SK-N-DZ (cell line): ENCODE results near the gene ZNF777.
A peak's percentile ranks its signal among the peaks of the same experiment; 100 is the strongest.
"Not testable (repeated sequence)": the region's sequence is repeated elsewhere in the genome, so short reads cannot be mapped to it uniquely, and the experiment has no call there.

Experiments used
- DNase-seq: peaks from one replicate; pipeline ENCODE4 v3.0.0-alpha.2; 2015; ENCODE audit warnings: low spot score

The ZNF777 gene

GRCh38 chr7:149455175-149455950, 5.5 kb downstream of the ZNF777 start:
- DNase-seq, result no peak

GRCh38 chr7:149454750-149455149, 6.1 kb downstream of the ZNF777 start:
- DNase-seq, result no peak

- DNase-seq, result no peak
These were observed 6.9 kb downstream of the ZNF777 start for GRCh38 chr7:149454006-149454405.

- no peak for DNase-seq
These were observed 10.0 kb downstream of the ZNF777 start for GRCh38 chr7:149450821-149451220.

GRCh38 chr7:149449897-149450296, 11.0 kb downstream of the ZNF777 start:
- no peak for DNase-seq

- DNase-seq, result no peak
These were observed 11.9 kb downstream of the ZNF777 start for GRCh38 chr7:149448961-149449360.

GRCh38 chr7:149446026-149446425, 14.8 kb downstream of the ZNF777 start:
- DNase-seq, result not testable (repeated sequence)

- no peak for DNase-seq
These were observed 16.6 kb downstream of the ZNF777 start for GRCh38 chr7:149444287-149444686.

- DNase-seq, result no peak
These were observed 17.3 kb downstream of the ZNF777 start for GRCh38 chr7:149443523-149443922.

- no peak for DNase-seq
These were observed 17.9 kb downstream of the ZNF777 start for GRCh38 chr7:149442924-149443323.

- no peak for DNase-seq
These were observed 20.6 kb downstream of the ZNF777 start for GRCh38 chr7:149440222-149440621.

- no peak for DNase-seq
These were observed 24.5 kb downstream of the ZNF777 start for GRCh38 chr7:149436358-149436757.

- DNase-seq, result no peak
These were observed 27.7 kb downstream of the ZNF777 start for GRCh38 chr7:149433124-149433523.

GRCh38 chr7:149432121-149432691, 28.7 kb downstream of the ZNF777 start:
- DNase-seq, result no peak

- DNase-seq, result no peak
These were observed 29.3 kb downstream of the ZNF777 start for GRCh38 chr7:149431486-149432120.

GRCh38 chr7:149430192-149430591, 30.7 kb downstream of the ZNF777 start:
- DNase-seq, result no peak

- DNase-seq, result no peak
These were observed 33.0 kb downstream of the ZNF777 start for GRCh38 chr7:149427893-149428292.

GRCh38 chr7:149427096-149427680, 33.7 kb downstream of the ZNF777 start:
- DNase-seq, result peak; percentile 50

- DNase-seq, result no peak
These were observed 37.3 kb downstream of the ZNF777 start for GRCh38 chr7:149423449-149424110.

- no peak for DNase-seq
These were observed 38.0 kb downstream of the ZNF777 start for GRCh38 chr7:149422914-149423301.

GRCh38 chr7:149422162-149422913, 38.5 kb downstream of the ZNF777 start:
- no peak for DNase-seq
